Natural killer cell (primary cell): ENCODE results near the gene ZNF454. TPM values are rescaled to one million over a fixed set of nuclear protein-coding genes. Genes with fewer than 3 reads are reported as not detected.

Source experiments
- ATAC-seq, 3 donors: fragments of 150-1000 bp in 2 of 3; fragments of 200-7000 bp in 1 of 3; cut with Tn5 transposase; 1 replicate in 1 of 3; 2 replicates in 2 of 3; pipeline ENCODE4 v1.10.0; 2021; ENCODE audit warnings: mild to moderate bottlenecking in 2 of 3, moderate library complexity in 2 of 3
- DNase-seq, 2 donors: peaks; one replicate each; pipeline versions ENCODE4 v3.0.0 to v3.0.0-alpha.2; 2013 to 2021; ENCODE audit warnings: mixed read lengths in 1 of 2
- H3K27ac ChIP-seq: one replicate; pipeline ENCODE4 v1.5.1; 2013; ENCODE audit warnings: mild to moderate bottlenecking, low read length
- H3K27me3 ChIP-seq: one replicate; pipeline ENCODE4 v1.6.1; 2013; ENCODE audit warnings: low read length; ENCODE audit not compliant: control insufficient read depth, insufficient read depth
- H3K36me3 ChIP-seq: one replicate; pipeline ENCODE4 v1.6.1; 2013; ENCODE audit warnings: low read length; ENCODE audit not compliant: control insufficient read depth, insufficient read depth
- H3K4me1 ChIP-seq: one replicate; pipeline ENCODE4 v1.6.1; 2013; ENCODE audit warnings: low read length; ENCODE audit not compliant: control insufficient read depth, insufficient read depth
- H3K4me3 ChIP-seq: one replicate; pipeline ENCODE4 v1.5.1; 2013; ENCODE audit warnings: low read length
- H3K9me3 ChIP-seq: one replicate; pipeline ENCODE4 v1.6.1; 2013; ENCODE audit warnings: low read length; ENCODE audit not compliant: control insufficient read depth, insufficient read depth
- H3K27ac Mint-ChIP-seq, 2 donors: one replicate each; pipeline ENCODE4 v1.8.0; 2022; ENCODE audit warnings: mild to moderate bottlenecking in 2 of 2, mixed read lengths in 2 of 2, moderate library complexity in 1 of 2
- H3K27me3 Mint-ChIP-seq, 2 donors: one replicate each; pipeline ENCODE4 v1.8.0; 2022; ENCODE audit warnings: low read depth in 2 of 2, mixed read lengths in 2 of 2
- H3K36me3 Mint-ChIP-seq: one replicate; pipeline ENCODE4 v1.8.0; 2022; ENCODE audit warnings: mixed read lengths
- H3K4me1 Mint-ChIP-seq, 2 donors: one replicate each; pipeline ENCODE4 v1.8.0; 2022; ENCODE audit warnings: mixed read lengths in 2 of 2
- H3K4me3 Mint-ChIP-seq: one replicate; pipeline ENCODE4 v1.8.0; 2022; ENCODE audit warnings: mild to moderate bottlenecking, moderate library complexity, mixed read lengths
- H3K9me3 Mint-ChIP-seq, 2 donors: one replicate each; pipeline ENCODE4 v1.8.0; 2022; ENCODE audit warnings: mixed read lengths in 2 of 2
- WGBS: methylation state at CpG from one replicate; pipeline ENCODE4 v1.1.7; 2013; ENCODE audit warnings: missing lambda C conversion rate; ENCODE audit not compliant: insufficient coverage; 5-methylcytosine and 5-hydroxymethylcytosine counted together
- intact Hi-C: fragments of 100-400 bp; cut with micrococcal nuclease; formaldehyde crosslinking; loops from one replicate; pipeline ENCODE4 v1.14.2; 2022
- total RNA-seq, 4 donors: library from RNA; stranded (reverse); fragments of 120-200 nt in 1 of 4; gene quantifications; one replicate each; pipeline versions ENCODE4 v1.2.3 to v1.2.4, GENCODE V29; 2013 to 2022
- TF ChIP-seq, protein P1 (sequence below): fragments of 200-600 bp; IDR thresholded peaks from one replicate; pipeline ENCODE4 v1.8.0; 2022; ENCODE audit warnings: antibody characterized with exemption

Gene ZNF454
- total RNA-seq, 3 donors from 2014 or later (not counting 1 experiment from before 2014, with no cell fraction given), result not detected

DNA sequence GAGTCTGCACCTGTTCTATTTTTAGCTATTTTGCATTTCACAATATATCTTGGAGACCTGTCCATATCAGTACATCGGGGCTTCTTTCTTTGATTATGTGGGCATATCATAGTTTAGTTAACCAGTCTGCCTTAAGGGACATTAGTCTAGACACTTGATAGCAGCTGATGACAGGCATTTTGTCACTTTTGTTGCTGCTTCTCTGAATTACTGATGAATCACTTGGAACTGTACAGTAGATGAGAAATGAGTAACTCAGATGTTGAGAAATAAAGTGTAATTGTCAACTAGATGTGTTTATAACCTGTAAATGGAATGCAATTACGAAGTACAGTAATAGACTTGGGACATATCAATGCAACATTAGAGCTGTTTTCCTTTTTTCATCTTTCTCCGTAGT is 38.1 kb upstream of the ZNF454 start:
- Histone ChIP-seq H3K4me1 (no peaks in the 10 kb centered on the region), H3K9me3 (peaks cover 3% of the 10 kb centered on the region), H3K27me3 (no peaks in the 10 kb centered on the region), H3K36me3 (no peaks in the 10 kb centered on the region), H3K27ac (no peak overlapping the region), H3K4me3 (no peak overlapping the region)
- H3K9me3 Mint-ChIP-seq, result peaks cover 4 to 6% of the 10 kb centered on the region in 2 donors
- no peak overlapping the region for H3K27ac Mint-ChIP-seq
- WGBS, result 79% methylated on average over 2 of the region's 3 CpGs
- H3K4me1 Mint-ChIP-seq, result no peaks in the 10 kb centered on the region
- intact Hi-C loops, result no loop called here
- peaks cover 10% of the 10 kb centered on the region for H3K36me3 Mint-ChIP-seq
- no peak overlapping the region for H3K4me3 Mint-ChIP-seq
- DNase-seq (no peak), ATAC-seq (no peak)
- peaks cover 0 to 2% of the 10 kb centered on the region in 2 donors for H3K27me3 Mint-ChIP-seq
- TF ChIP-seq, protein P1, sequence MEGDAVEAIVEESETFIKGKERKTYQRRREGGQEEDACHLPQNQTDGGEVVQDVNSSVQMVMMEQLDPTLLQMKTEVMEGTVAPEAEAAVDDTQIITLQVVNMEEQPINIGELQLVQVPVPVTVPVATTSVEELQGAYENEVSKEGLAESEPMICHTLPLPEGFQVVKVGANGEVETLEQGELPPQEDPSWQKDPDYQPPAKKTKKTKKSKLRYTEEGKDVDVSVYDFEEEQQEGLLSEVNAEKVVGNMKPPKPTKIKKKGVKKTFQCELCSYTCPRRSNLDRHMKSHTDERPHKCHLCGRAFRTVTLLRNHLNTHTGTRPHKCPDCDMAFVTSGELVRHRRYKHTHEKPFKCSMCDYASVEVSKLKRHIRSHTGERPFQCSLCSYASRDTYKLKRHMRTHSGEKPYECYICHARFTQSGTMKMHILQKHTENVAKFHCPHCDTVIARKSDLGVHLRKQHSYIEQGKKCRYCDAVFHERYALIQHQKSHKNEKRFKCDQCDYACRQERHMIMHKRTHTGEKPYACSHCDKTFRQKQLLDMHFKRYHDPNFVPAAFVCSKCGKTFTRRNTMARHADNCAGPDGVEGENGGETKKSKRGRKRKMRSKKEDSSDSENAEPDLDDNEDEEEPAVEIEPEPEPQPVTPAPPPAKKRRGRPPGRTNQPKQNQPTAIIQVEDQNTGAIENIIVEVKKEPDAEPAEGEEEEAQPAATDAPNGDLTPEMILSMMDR, result no peak

DNA sequence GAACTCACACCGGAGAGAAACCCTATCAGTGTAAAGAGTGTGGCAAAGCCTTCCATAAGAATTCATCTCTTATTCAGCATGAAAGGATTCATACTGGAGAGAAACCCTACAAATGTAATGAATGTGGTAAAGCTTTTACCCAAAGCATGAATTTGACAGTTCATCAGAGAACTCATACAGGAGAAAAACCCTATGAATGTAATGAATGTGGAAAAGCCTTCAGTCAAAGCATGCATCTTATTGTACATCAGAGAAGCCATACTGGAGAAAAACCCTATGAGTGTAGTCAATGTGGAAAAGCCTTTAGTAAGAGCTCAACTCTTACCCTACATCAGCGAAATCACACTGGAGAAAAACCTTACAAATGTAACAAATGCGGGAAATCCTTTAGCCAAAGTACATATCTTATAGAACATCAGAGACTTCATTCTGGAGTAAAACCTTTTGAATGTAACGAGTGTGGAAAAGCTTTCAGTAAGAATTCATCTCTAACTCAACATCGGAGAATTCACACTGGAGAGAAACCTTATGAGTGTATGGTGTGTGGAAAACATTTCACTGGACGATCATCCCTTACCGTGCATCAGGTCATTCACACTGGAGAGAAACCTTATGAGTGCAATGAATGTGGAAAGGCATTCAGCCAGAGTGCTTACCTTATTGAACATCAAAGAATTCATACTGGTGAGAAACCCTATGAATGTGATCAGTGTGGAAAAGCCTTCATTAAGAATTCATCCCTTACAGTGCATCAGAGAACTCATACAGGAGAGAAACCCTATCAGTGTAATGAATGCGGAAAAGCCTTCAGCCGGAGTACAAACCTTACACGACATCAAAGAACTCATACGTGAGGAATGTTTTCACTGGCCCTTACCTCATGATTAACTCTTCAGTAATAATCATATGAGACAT is 8.9 kb upstream of the ZNF454 start:
- no peak overlapping the region for H3K4me3 Mint-ChIP-seq
- peaks cover 52% of the 10 kb centered on the region for H3K36me3 Mint-ChIP-seq
- DNase-seq, result no peak
- H3K27ac Mint-ChIP-seq, result no peak overlapping the region
- H3K9me3 ChIP-seq, result peaks cover 75% of the 10 kb centered on the region
- intact Hi-C loops, result no loop called here
- 97% methylated on average over 8 of the region's 11 CpGs for WGBS
- H3K27ac ChIP-seq, result no peak overlapping the region
- ATAC-seq, result no peak
- TF ChIP-seq, protein P1, result no peak
- no peak overlapping the region for H3K4me3 ChIP-seq
- H3K4me1 ChIP-seq, result no peaks in the 10 kb centered on the region
- no peaks in the 10 kb centered on the region for H3K27me3 ChIP-seq
- H3K4me1 Mint-ChIP-seq, result no peaks in the 10 kb centered on the region
- no peaks in the 10 kb centered on the region for H3K36me3 ChIP-seq
- H3K9me3 Mint-ChIP-seq, result peaks cover 26 to 45% of the 10 kb centered on the region in 2 donors
- no peaks in the 10 kb centered on the region for H3K27me3 Mint-ChIP-seq

DNA sequence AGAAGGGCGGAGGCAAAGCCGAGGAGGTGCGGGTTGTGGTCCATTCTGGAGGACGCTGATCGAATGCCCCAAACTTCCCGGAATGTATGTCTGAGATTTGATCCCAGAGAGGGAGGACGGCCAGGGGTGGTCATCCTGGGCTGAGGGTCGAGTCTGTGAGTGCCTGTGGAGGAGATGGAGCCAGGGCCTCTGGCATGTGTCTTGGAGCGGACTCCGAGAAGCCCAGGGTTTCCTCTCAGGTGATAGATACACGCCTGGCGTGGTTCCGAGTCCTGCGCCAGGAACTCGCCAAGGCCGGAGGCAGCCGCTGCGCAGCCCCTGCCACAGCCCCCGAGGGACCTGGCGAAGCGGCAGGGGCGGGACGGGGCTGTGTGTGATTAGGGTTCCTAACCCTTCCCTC is 363 bp downstream of the ZNF454 start:
- TF ChIP-seq, protein P1, result no peak
- Histone ChIP-seq H3K9me3 (peaks cover 61% of the 10 kb centered on the region), H3K27me3 (peaks cover 12% of the 10 kb centered on the region), H3K27ac (no peak overlapping the region), H3K36me3 (no peaks in the 10 kb centered on the region), H3K4me1 (no peaks in the 10 kb centered on the region), H3K4me3 (no peak overlapping the region)
- 12% methylated on average over 23 of the region's 23 CpGs for whole genome bisulfite sequencing
- intact Hi-C loops, result no loop called here
- H3K27me3 Mint-ChIP-seq, result peaks cover 22 to 24% of the 10 kb centered on the region in 2 donors
- H3K4me1 Mint-ChIP-seq, result no peaks in the 10 kb centered on the region
- no peak overlapping the region for H3K27ac Mint-ChIP-seq
- ATAC-seq (no peak), DNase-seq (no peak)
- H3K9me3 Mint-ChIP-seq, result peaks cover 22 to 35% of the 10 kb centered on the region in 2 donors
- peaks cover 26% of the 10 kb centered on the region for H3K36me3 Mint-ChIP-seq
- no peak overlapping the region for H3K4me3 Mint-ChIP-seq
